MCF 10A (cell line): ENCODE measurements around the gene TMTC4. TPM values are rescaled to one million over a fixed set of nuclear protein-coding genes. Genes with fewer than 3 reads are reported as not detected.
"Not testable (repeated sequence)": the region's sequence is repeated elsewhere in the genome, so short reads cannot be mapped to it uniquely, and the experiment has no call there.

Experiments used
- BruUV-seq: library from RNA; stranded (reverse); fragments of 400-500 nt; replicated peaks from 2 replicates; lab custom pipeline; 2021; lab: Mats Ljungman, UMichigan
- CTCF ChIA-PET: fragments of 300-600 bp; sonication (Branson Sonifier 250); formaldehyde crosslinking; extraction: SDS; loops from one replicate; lab custom pipeline; 2021; ENCODE audit warnings: antibody characterized with exemption, inconsistent platforms; lab: Yijun Ruan, JAX
- POLR2A ChIA-PET: fragments of 300-600, 350-650 bp; sonication (Branson Sonifier 250); formaldehyde crosslinking; extraction: SDS; loops from one replicate; lab custom pipeline; 2020; ENCODE audit warnings: antibody characterized with exemption, inconsistent platforms; lab: Yijun Ruan, JAX
- DNase-seq: peaks from one replicate; pipeline ENCODE4 v3.0.0-alpha.2; 2018; ENCODE audit not compliant: unreplicated experiment
- H3K27ac Mint-ChIP-seq: one replicate; pipeline ENCODE4 v1.8.0; 2022; ENCODE audit warnings: mild to moderate bottlenecking, low read depth, mixed read lengths; ENCODE audit not compliant: unreplicated experiment
- H3K27me3 Mint-ChIP-seq: one replicate; pipeline ENCODE4 v1.8.0; 2022; ENCODE audit warnings: mixed read lengths; ENCODE audit not compliant: insufficient read depth, unreplicated experiment
- H3K36me3 Mint-ChIP-seq: one replicate; pipeline ENCODE4 v1.8.0; 2022; ENCODE audit warnings: mild to moderate bottlenecking, moderate library complexity, mixed read lengths; ENCODE audit not compliant: insufficient read depth, unreplicated experiment
- H3K4me1 Mint-ChIP-seq: one replicate; pipeline ENCODE4 v1.8.0; 2022; ENCODE audit warnings: mixed read lengths; ENCODE audit not compliant: insufficient read depth, unreplicated experiment
- H3K4me3 Mint-ChIP-seq: one replicate; pipeline ENCODE4 v1.8.0; 2022; ENCODE audit warnings: mild to moderate bottlenecking, moderate library complexity, mixed read lengths; ENCODE audit not compliant: unreplicated experiment
- H3K9me3 Mint-ChIP-seq: one replicate; pipeline ENCODE4 v1.8.0; 2022; ENCODE audit warnings: mixed read lengths; ENCODE audit not compliant: unreplicated experiment
- CTCF ChIP-seq: fragments of 200-600 bp; IDR thresholded peaks from one replicate; pipeline ENCODE4 v1.8.0; 2022; ENCODE audit warnings: antibody characterized with exemption, mild to moderate bottlenecking; ENCODE audit not compliant: unreplicated experiment
- intact Hi-C: fragments of 100-400 bp; cut with micrococcal nuclease; formaldehyde crosslinking; loops from 2 replicates; pipeline ENCODE4 v1.14.1; 2022
- total RNA-seq: library from RNA; stranded (reverse); gene quantifications from 2 replicates; pipeline ENCODE4 v1.2.3, GENCODE V29; 2022

The TMTC4 gene
- total RNA-seq, 1 experiment from 2014 or later: 10.8 TPM

- no peaks in the 10 kb centered on the region for H3K9me3 Mint-ChIP-seq
- no peak overlapping the region for H3K27ac Mint-ChIP-seq
- peaks cover 6% of the 10 kb centered on the region for H3K36me3 Mint-ChIP-seq
- CTCF ChIA-PET: no interaction called here
- no TSS peak for BruUV-seq
- no peak overlapping the region for H3K4me3 Mint-ChIP-seq
- H3K27me3 Mint-ChIP-seq: no peaks in the 10 kb centered on the region
- intact Hi-C loops: no loop called here
- no peak for DNase-seq
- POLR2A ChIA-PET: no interaction called here
- TF ChIP-seq CTCF: no peak
- no peaks in the 10 kb centered on the region for H3K4me1 Mint-ChIP-seq
Measured at GRCh38 chr13:100695509-100695773, 20.8 kb upstream of the TMTC4 start.

GRCh38 chr13:100694722-100695508 lies 20.3 kb upstream of the TMTC4 start:
- H3K4me3 Mint-ChIP-seq: no peak overlapping the region
- CTCF ChIA-PET: interaction anchor here (1.4 kb wide), 1 partner anchor 27 kb away, joined by 3 read pairs; no protein-coding TSS in a partner anchor

GRCh38 chr13:100689191-100689590 lies 14.6 kb upstream of the TMTC4 start:
- H3K4me3 Mint-ChIP-seq: no peak overlapping the region
- POLR2A ChIA-PET: no interaction called here

More at GRCh38 chr13:100694722-100695508, 20.3 kb upstream of the TMTC4 start:
- Mint-ChIP-seq H3K36me3 (peaks cover 6% of the 10 kb centered on the region), H3K27me3 (no peaks in the 10 kb centered on the region), H3K27ac (no peak overlapping the region), H3K9me3 (no peaks in the 10 kb centered on the region), H3K4me1 (no peaks in the 10 kb centered on the region)
- DNase-seq: peak; percentile 28
- POLR2A ChIA-PET: no interaction called here
- no peak for TF ChIP-seq CTCF
- BruUV-seq: no TSS peak
- intact Hi-C loops: no loop called here

GRCh38 chr13:100680131-100680530 lies 5.5 kb upstream of the TMTC4 start:
- TF ChIP-seq CTCF: no peak
- POLR2A ChIA-PET: no interaction called here

More at GRCh38 chr13:100689191-100689590, 14.6 kb upstream of the TMTC4 start:
- intact Hi-C loops: no loop called here
- peaks cover 7% of the 10 kb centered on the region for H3K9me3 Mint-ChIP-seq
- H3K4me1 Mint-ChIP-seq: no peaks in the 10 kb centered on the region
- no TSS peak for BruUV-seq
- no peaks in the 10 kb centered on the region for H3K36me3 Mint-ChIP-seq
- CTCF ChIA-PET: interaction anchor here (0.6 kb wide), 1 partner anchor 258 kb away, joined by 3 read pairs; no protein-coding TSS in a partner anchor
- H3K27ac Mint-ChIP-seq: no peak overlapping the region
- no peak for TF ChIP-seq CTCF
- no peak for DNase-seq
- no peaks in the 10 kb centered on the region for H3K27me3 Mint-ChIP-seq

GRCh38 chr13:100677128-100677527 lies 2.5 kb upstream of the TMTC4 start:
- BruUV-seq, POLR2A ChIA-PET, H3K4me3 Mint-ChIP-seq, CTCF ChIA-PET, H3K36me3 Mint-ChIP-seq, H3K27me3 Mint-ChIP-seq, H3K27ac Mint-ChIP-seq, DNase-seq, H3K9me3 Mint-ChIP-seq: not testable (repeated sequence)
- H3K4me1 Mint-ChIP-seq: peaks cover 19% of the 10 kb centered on the region
- intact Hi-C loops: loop anchor here (10.0 kb wide), 1 partner anchor 1022 kb away; no protein-coding TSS in a partner anchor

More at GRCh38 chr13:100680131-100680530, 5.5 kb upstream of the TMTC4 start:
- intact Hi-C loops: no loop called here
- H3K4me3 Mint-ChIP-seq: no peak overlapping the region
- DNase-seq: no peak
- no peak overlapping the region for H3K27ac Mint-ChIP-seq
- CTCF ChIA-PET: interaction anchor here (0.5 kb wide), 1 partner anchor 926 kb away, joined by 3 read pairs; no protein-coding TSS in a partner anchor
- no TSS peak for BruUV-seq
- H3K36me3 Mint-ChIP-seq: no peaks in the 10 kb centered on the region
- H3K4me1 Mint-ChIP-seq: peaks cover 11% of the 10 kb centered on the region
- H3K27me3 Mint-ChIP-seq: no peaks in the 10 kb centered on the region
- H3K9me3 Mint-ChIP-seq: no peaks in the 10 kb centered on the region
